GM11168 (cell line): Measurements from ENCODE around the gene CAMKK1.
"Not testable (repeated sequence)": the region's sequence is repeated elsewhere in the genome, so short reads cannot be mapped to it uniquely, and the experiment has no call there.

Source experiments
- in situ Hi-C: fragments of 300-500 bp; cut with MboI; formaldehyde crosslinking; loops from one replicate; pipeline ENCODE4 v1.12.0; 2022; ENCODE audit warnings: low sequenced_read_pairs; ENCODE audit not compliant: unreplicated experiment

CAMKK1 gene

GRCh38 chr17:3851461-3852100 lies 41.3 kb downstream of the CAMKK1 start:
- in situ Hi-C loops: no loop called here

GRCh38 chr17:3848229-3848835 lies 44.5 kb downstream of the CAMKK1 start:
- in situ Hi-C loops: no loop called here

- in situ Hi-C loops: no loop called here
These were observed 45.6 kb downstream of the CAMKK1 start for GRCh38 chr17:3847165-3847670.

- in situ Hi-C loops: no loop called here
These were observed 46.3 kb downstream of the CAMKK1 start for GRCh38 chr17:3846437-3847164.

GRCh38 chr17:3845621-3846436 lies 47.0 kb downstream of the CAMKK1 start, which contains the start of gene NCBP3:
TSS of gene NCBP3 (minus strand) at chr17:3846246. CDS start at chr17:3846223, 23 bp downstream.
- in situ Hi-C loops: no loop called here

- in situ Hi-C loops: no loop called here
These were observed 47.6 kb downstream of the CAMKK1 start for GRCh38 chr17:3845291-3845620.

- in situ Hi-C loops: not testable (repeated sequence)
These were observed 48.3 kb downstream of the CAMKK1 start for GRCh38 chr17:3844556-3844955.

- in situ Hi-C loops: no loop called here
These were observed 48.8 kb downstream of the CAMKK1 start for GRCh38 chr17:3843935-3844516.

- in situ Hi-C loops: no loop called here
These were observed 54.6 kb downstream of the CAMKK1 start for GRCh38 chr17:3838206-3838605.

GRCh38 chr17:3836551-3836950 lies 56.3 kb downstream of the CAMKK1 start:
- in situ Hi-C loops: no loop called here

- in situ Hi-C loops: no loop called here
These were observed 57.2 kb downstream of the CAMKK1 start for GRCh38 chr17:3835410-3836229.

- in situ Hi-C loops: no loop called here
These were observed 58.0 kb downstream of the CAMKK1 start for GRCh38 chr17:3834811-3835210.

GRCh38 chr17:3828852-3829232 lies 64.0 kb downstream of the CAMKK1 start:
- in situ Hi-C loops: loop anchor here (5.0 to 10.0 kb wide), 2 partner anchors 92 to 164 kb away; partner anchors contain the start of genes EMC6 and TAX1BP3

GRCh38 chr17:3828151-3828851 lies 64.6 kb downstream of the CAMKK1 start:
- in situ Hi-C loops: loop anchor here (5.0 to 10.0 kb wide), 2 partner anchors 91 to 164 kb away; partner anchors contain the start of genes EMC6 and TAX1BP3

- in situ Hi-C loops: loop anchor here (5.0 to 10.0 kb wide), 2 partner anchors 90 to 162 kb away; partner anchors contain the start of genes EMC6 and TAX1BP3
These were observed 65.6 kb downstream of the CAMKK1 start for GRCh38 chr17:3827124-3827773.

- in situ Hi-C loops: loop anchor here (5.0 to 10.0 kb wide), 2 partner anchors 89 to 161 kb away; partner anchors contain the start of genes EMC6 and TAX1BP3
These were observed 66.7 kb downstream of the CAMKK1 start for GRCh38 chr17:3826191-3826590.

GRCh38 chr17:3821101-3821500 lies 71.8 kb downstream of the CAMKK1 start:
- in situ Hi-C loops: loop anchor here (10.0 kb wide), 1 partner anchor 156 kb away; the partner anchor contains the start of genes EMC6 and TAX1BP3

GRCh38 chr17:3818786-3819185 lies 74.1 kb downstream of the CAMKK1 start:
- in situ Hi-C loops: no loop called here
